Esophagus muscularis mucosa (tissue), 2 donors: Measurements from ENCODE around the gene SOX5.

Experiments used
- POLR2A ChIP-seq: fragments of 450-650 bp; IDR thresholded peaks from one replicate; pipeline ENCODE4 v1.6.1; 2017; ENCODE audit warnings: antibody characterized with exemption, moderate library complexity, mild to moderate bottlenecking, low read depth
- POLR2AphosphoS5 ChIP-seq, 2 donors: sonication (generic); formaldehyde crosslinking; IDR thresholded peaks; one replicate each; pipeline ENCODE4 v1.6.1; 2017; ENCODE audit warnings: antibody characterized with exemption in 2 of 2

DNA sequence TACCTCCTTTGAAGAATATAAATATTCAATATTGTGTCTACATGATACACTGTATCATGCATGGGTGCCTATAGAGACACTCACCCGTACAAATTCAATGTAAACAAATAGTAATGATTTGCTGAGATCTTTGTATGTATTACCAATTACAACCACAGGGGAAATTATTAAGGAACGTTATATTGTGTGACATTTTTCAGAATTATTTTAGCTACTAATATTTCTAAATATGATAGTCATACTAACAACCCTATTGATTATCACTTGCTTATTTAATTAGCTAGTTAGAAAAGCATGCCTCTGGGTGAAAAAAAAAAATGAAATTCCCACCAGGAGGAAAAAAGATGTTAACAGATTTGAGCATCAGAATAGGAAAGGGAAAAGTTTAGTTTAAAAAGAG lies 2.1 kb downstream of the SOX5 start:
- TF ChIP-seq POLR2AphosphoS5 (IDR thresholded peaks at IDR 0.05) (no peak), POLR2A (no peak)
